ENCODE measurements around the gene NOP53.
"Not testable (repeated sequence)": the region's sequence is repeated elsewhere in the genome, so short reads cannot be mapped to it uniquely, and the experiment has no call there.

The NOP53 gene

DNA sequence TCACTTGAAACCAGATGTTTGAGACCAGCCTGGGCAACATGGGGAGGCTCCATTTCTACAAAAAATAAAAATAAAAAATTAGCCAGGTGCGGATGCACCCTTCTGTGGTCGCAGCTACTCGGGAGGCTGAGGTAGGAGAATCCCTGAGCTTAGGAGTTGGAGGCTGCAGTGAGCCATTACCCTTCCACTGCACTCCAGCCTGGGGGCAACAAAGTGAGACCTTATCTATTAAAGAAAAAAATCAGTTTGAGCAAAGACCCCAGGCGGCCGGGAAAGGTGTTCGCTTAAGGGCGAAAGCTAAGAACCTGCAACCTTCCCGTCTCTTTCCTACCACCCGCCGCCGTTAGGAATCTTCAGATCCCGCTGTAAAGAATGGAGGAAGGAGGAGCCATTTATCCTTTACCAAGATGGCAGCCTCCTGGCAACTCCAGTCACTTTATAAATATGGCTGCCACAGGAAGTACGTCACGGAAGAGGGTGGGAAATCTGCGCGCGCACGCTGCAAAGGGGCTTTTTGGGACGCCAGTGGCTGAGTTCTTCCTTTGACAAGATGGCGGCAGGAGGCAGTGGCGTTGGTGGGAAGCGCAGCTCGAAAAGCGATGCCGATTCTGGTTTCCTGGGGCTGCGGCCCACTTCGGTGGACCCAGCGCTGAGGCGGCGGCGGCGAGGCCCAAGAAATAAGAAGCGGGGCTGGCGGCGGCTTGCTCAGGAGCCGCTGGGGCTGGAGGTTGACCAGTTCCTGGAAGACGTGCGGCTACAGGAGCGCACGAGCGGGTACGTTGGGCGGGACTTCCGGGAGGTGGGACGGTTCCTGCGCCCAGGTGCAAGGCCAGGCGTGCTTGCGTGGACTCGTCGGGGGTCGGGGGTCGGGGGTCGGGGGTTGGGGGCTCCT, at the start of gene NOP53:
Gene NOP53, plus strand, starts transcription at position 537 of the 892 bp plus-strand sequence. Its CDS starts 14 bp downstream, at position 551.
- peak; percentile 94 for DNase-seq (ENCODE audit: low read depth)

DNA sequence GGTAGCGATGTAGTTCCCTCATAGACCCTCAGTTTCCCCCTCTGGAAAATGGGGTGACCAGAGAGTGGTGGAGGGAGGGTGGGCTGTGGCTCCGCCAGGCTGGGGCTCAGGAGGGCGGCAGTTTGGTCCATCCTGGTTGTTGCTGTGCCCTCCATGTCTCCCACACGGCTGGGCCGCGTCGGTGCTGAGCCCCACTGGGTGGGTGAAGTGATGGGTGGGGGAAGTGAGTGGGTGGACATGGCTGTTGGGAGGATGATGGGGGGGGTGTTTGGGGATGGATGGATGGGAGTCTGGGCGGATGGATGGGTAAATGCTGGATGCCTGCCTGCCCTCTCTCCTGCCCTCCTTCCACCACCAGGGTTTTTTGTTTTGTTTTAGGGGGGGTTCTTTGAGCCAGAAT, 48.7 kb upstream of the NOP53 start:
- no peak for DNase-seq (ENCODE audit: low read depth)

- DNase-seq (ENCODE audit: low read depth): peak; percentile 75
Observed at GRCh38 chr19:47697863-47698609, 47.3 kb upstream of the NOP53 start.

GRCh38 chr19:47698631-47699359, 46.6 kb upstream of the NOP53 start:
- no peak for DNase-seq (ENCODE audit: low read depth)

DNA sequence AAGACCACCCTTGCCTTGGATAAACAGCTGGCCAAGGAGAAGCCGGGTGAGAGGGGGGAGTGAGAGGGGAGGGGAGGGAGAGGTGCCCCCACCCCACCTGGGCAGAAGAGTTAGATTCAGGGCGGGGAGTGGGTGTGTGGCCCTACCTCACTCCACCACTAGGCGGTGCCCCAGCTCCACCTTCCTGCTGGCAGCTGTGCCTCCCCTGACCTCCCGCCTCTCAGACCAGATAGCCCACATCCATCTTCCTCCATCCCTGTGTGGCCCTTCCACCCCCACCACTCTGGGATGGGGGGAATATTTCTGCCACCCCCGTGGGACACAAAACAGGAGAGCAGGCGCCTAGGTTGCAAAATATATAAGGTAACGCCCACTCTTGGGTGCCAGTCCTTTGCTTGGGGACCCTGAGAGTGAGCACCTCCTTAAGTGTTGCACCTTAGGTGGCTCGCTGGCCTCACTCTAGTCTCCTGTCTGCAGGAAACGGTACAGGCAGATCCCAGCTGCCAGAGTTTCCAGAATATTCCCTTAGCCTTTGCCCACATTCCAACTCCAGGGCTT, 45.9 kb upstream of the NOP53 start:
- peak; percentile 31 for DNase-seq (ENCODE audit: low read depth)

- no peak for DNase-seq (ENCODE audit: low read depth)
Observed at GRCh38 chr19:47700934-47701716, 44.2 kb upstream of the NOP53 start.

- DNase-seq (ENCODE audit: low read depth): no peak
Observed at GRCh38 chr19:47701717-47702552, 43.4 kb upstream of the NOP53 start.

DNA sequence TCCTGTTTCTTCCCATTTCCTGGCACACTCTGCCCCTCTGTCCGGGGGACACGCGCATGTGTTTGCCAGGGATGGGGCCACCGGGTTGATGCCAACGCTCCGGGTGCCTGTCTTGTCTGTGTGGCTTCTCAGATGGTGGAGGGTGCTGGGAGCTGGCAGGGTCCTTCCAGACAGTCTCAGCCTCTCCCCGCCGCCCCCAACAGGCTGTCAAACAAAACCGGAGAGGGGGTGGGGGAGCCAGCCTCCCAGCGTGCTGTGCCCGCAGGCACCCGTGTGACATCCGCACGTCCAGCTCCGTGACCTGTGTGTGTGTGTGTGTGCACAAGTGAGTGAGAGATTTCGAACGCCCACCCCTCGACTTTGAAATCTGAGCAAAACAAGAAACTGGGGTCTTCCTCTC, 42.7 kb upstream of the NOP53 start:
- DNase-seq (ENCODE audit: low read depth): no peak

DNA sequence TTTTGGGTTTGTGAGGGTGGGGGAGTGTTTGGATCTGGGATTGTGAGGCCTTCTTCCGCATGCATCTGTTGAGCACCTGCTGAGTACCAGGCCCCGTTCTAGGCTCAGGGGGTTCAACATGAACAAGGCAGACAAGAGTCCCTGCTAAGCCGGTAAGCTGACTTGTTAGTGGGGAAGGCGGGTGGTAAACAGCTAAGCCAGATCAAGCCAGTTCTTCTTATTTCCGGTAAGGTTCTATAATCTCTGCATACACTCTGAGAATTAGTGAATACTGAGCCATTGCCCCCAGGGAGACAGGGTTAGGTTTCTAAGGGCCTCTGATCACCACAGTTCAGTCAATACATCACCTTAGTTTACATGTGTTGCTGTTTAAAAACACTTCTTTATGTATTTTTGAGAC, 42.0 kb upstream of the NOP53 start:
- DNase-seq (ENCODE audit: low read depth): no peak

DNA sequence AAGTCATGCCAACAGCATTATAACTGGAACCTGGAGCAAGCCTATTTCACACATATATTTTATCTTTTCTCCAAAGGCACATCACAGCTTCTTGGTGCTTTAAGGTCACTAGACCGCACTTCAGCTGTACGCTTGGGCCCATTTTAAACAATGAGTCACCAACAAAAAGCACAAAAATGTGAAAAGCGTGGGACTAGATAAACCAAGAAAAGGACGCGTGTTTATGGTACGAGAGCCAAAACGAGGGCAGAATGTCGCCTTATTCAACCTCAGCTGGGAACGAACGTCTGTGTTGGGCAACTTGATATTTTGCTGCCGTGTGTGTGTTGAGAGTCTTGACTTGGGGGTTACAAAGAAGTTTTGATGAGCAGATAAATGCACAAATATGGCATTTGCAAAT, 41.3 kb upstream of the NOP53 start:
- DNase-seq (ENCODE audit: low read depth): peak; percentile 65

- DNase-seq (ENCODE audit: low read depth): no peak
Observed at GRCh38 chr19:47704656-47705055, 40.7 kb upstream of the NOP53 start.

DNA sequence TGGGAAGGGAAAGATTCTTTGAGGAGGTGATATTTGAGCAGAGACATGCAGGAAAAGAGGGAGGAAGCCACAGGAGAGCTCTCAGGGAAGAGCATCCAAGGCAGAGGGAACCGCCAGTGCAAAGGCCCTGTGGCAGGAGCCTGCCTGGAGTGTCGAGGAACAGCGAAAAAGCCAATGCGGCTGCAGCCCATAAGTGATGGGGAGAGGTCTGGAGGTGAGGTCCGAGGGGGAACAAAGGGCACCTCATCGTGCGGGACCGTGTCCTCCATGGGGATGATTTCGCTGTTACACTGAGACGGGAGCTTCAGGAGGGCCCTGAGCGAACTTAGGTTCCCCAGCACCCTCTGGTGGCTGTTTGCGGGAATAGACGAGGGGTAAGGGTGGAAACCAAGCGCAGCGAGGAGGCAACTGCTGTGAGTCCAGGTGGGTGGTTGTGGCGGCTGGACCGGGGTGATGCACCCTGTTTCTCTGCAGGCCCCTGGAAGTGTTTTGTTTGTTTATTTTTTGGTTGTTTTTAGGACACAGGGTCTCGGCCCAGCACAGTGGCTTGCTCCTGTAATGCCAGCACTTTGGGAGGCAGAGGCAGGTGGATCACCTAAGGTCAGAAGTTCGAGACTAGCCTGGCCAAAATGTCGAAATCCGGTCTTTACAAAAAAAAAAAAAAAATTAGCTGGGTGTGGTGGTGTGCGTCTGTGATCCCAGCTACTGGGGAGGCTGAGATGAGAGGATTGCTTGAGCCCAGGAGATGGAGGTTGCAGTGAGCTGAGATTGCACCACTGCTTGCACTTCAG, 38.0 kb upstream of the NOP53 start:
- DNase-seq (ENCODE audit: low read depth): peak; percentile 67

- no peak for DNase-seq (ENCODE audit: low read depth)
Observed at GRCh38 chr19:47711652-47712242, 33.6 kb upstream of the NOP53 start.

DNA sequence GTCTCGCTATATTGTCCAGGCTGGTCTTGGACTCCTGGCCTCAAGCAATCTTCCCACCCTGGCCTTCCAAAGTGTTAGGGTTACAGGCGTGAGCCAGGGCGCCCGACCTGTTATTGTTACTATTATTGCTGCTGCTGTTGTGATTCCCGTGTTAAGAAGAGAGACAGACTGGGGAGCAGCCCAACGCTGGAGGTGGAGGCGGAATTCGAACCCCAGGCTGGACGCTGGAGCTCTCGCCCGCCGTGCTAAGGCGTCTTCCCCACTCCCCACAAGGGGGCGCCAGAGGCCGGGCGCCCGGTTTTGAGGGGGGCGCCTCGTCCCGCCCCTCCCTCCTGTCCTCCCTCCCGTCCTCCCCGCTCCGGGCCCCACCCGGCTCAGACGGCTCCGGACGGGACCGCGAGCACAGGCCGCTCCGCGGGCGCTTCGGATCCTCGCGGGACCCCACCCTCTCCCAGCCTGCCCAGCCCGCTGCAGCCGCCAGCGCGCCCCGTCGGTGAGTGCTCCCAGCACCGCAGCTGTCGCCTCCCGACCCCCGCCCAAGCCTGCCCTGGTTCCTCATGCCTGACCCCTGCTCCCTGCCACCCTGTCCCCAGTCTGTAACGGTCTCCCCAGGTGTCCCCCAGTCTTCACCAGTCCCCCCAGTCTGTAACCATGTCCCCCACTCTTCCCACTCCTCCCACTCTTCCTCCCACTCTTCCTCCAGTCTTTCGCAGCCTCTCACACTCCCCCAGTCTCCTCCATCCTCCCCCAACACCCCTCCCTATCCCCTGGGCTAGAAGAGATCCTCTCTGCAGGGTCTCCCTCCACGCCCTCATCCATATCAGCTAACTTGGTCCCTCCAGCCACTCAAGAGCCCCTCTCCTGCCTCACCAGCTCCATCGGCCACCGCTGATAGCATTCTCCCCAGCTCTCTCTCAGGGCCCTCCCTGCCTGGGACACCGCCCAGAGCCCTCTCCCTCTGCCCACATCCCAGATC, 32.0 kb upstream of the NOP53 start, which contains the start of gene EHD2:
Gene EHD2, plus strand, starts transcription at position 377 of the 976 bp plus-strand sequence. CDS start 3,191 bp downstream, outside the sequence.
- DNase-seq (ENCODE audit: low read depth): peak; percentile 51

- peak; percentile 38 for DNase-seq (ENCODE audit: low read depth)
Observed at GRCh38 chr19:47714339-47714738, 31.0 kb upstream of the NOP53 start.

- not testable (repeated sequence) for DNase-seq (ENCODE audit: low read depth)
Observed at GRCh38 chr19:47714855-47715254, 30.5 kb upstream of the NOP53 start.

- no peak for DNase-seq (ENCODE audit: low read depth)
Observed at GRCh38 chr19:47716270-47716937, 28.9 kb upstream of the NOP53 start.

All from amniotic epithelial cell (primary cell).